ENCODE data around the gene MAN1B1. TPM values are rescaled to one million over a fixed set of nuclear protein-coding genes. Genes with fewer than 3 reads are reported as not detected.

MAN1B1 gene
- total and polyA plus RNA-seq, 2 of the 8 experiments (the other 6 are each of a cell fraction or from before 2014, with no cell fraction given): 33.7 to 36.3 TPM

- no peak for TF ChIP-seq CHD1 (IDR thresholded peaks at IDR 0.05; ENCODE audit: low read depth, low read length)
- no peak for TF ChIP-seq PHF8 (conservative IDR thresholded peaks at IDR 0.05; ENCODE audit: low read depth, low read length)
- no peak for TF ChIP-seq NRF1 (IDR thresholded peaks at IDR 0.05; ENCODE audit: low read depth, low read length)
- no peak for TF ChIP-seq HDAC2 (IDR thresholded peaks at IDR 0.05; ENCODE audit: borderline replicate concordance in 1 of 2, low read depth in 2 of 2, low read length in 2 of 2)
- no peak for TF ChIP-seq RFX5 (IDR thresholded peaks at IDR 0.05; ENCODE audit: borderline replicate concordance, low read depth, low read length)
- no peak for TF ChIP-seq SRF (IDR thresholded peaks at IDR 0.05; ENCODE audit: low read depth, low read length)
Observed at GRCh38 chr9:137145731-137146526, 59.1 kb downstream of the MAN1B1 start (continued).
